ENCODE measurements around the gene PHETA2. TPM values are rescaled to one million over a fixed set of nuclear protein-coding genes. Genes with fewer than 3 reads are reported as not detected.
A peak's percentile ranks its signal among the peaks of the same experiment; 100 is the strongest.

The PHETA2 gene
- total RNA-seq, 1 experiment from 2014 or later, result 5.7 TPM

- TF ChIP-seq CTCF (IDR thresholded peaks at IDR 0.05) (peak; percentile 58; the same call in 1 of the 2 replicates), ARID4B (CRISPR knock-in tag; IDR thresholded peaks at IDR 0.05; ENCODE audit: borderline replicate concordance) (peak; percentile 87), ZNF512 (CRISPR knock-in tag; IDR thresholded peaks at IDR 0.05; ENCODE audit: borderline replicate concordance) (no peak), ZNF281 (CRISPR knock-in tag; IDR thresholded peaks at IDR 0.05) (0 out of 2 replicates have a peak, but pooled peaks have one; percentile 78), CREM (CRISPR knock-in tag; IDR thresholded peaks at IDR 0.05) (peak; percentile 8)
These were observed 16.8 kb downstream of the PHETA2 start, which contains the start of gene NDUFA6 (continued) for GRCh38 chr22:42090596-42091454.

GRCh38 chr22:42091455-42091782, 17.4 kb downstream of the PHETA2 start:
- TF ChIP-seq NR1H2 (CRISPR knock-in tag; IDR thresholded peaks at IDR 0.05) (no peak), ZNF671 (CRISPR knock-in tag; IDR thresholded peaks at IDR 0.05) (no peak), GTF2I (CRISPR knock-in tag; conservative IDR thresholded peaks at IDR 0.05) (peak; percentile 69; the same call in 1 of the 2 replicates), USF2 (CRISPR knock-in tag; IDR thresholded peaks at IDR 0.05) (0 out of 2 replicates have a peak, but pooled peaks have one; percentile 35), ZNF281 (CRISPR knock-in tag; IDR thresholded peaks at IDR 0.05) (no peak)
- H3K4me1 Mint-ChIP-seq, result peaks cover 12% of the 10 kb centered on the region; the same call in 1 of the 2 replicates
- DNase-seq (ENCODE audit: low spot score) (no peak), ATAC-seq (no peak)
- POLR2A ChIA-PET, result interaction anchor here (0.7 to 2.3 kb wide), 7 partner anchors 9 to 258 kb away, joined by 3 to 16 read pairs (median 5); partner anchors contain the start of genes SMDT1 and SREBF2
- H3K27ac Mint-ChIP-seq, result peak overlapping the region; percentile 36; the same call in 1 of the 2 replicates
- peaks cover 28% of the 10 kb centered on the region for H3K9me3 Mint-ChIP-seq
- H3K36me3 Mint-ChIP-seq, result peaks cover 37% of the 10 kb centered on the region
- CTCF ChIA-PET, result interaction anchor here (0.7 to 4.9 kb wide), 37 partner anchors 9 to 777 kb away, joined by 3 to 87 read pairs (median 6); partner anchors contain the start of genes CCDC134, CENPM, NAGA and SEPTIN3
- H3K27me3 Mint-ChIP-seq (ENCODE audit: low read depth), result peaks cover 2% of the 10 kb centered on the region; the same call in 1 of the 2 replicates
- H3K4me3 Mint-ChIP-seq, result peak overlapping the region; percentile 97

All from WTC11 (cell line).